ENCODE measurements around the gene ESPN.
A peak's percentile ranks its signal among the peaks of the same experiment; 100 is the strongest.
"Not testable (repeated sequence)": the region's sequence is repeated elsewhere in the genome, so short reads cannot be mapped to it uniquely, and the experiment has no call there.

Gene ESPN

GRCh38 chr1:6393400-6394187 is 31.0 kb upstream of the ESPN start, which contains the start of gene ACOT7:
ACOT7 (minus strand) TSS chr1:6393767; CDS start chr1:6393399, 368 bp downstream.
- POLR2A ChIA-PET: interaction anchor here (0.6 kb wide), 1 partner anchor 181 kb away, joined by 3 read pairs; no protein-coding TSS in a partner anchor
- CTCF ChIA-PET: interaction anchor here (1.0 to 6.4 kb wide), 11 partner anchors 9 to 153 kb away, joined by 3 to 52 read pairs (median 7); no protein-coding TSS in a partner anchor

GRCh38 chr1:6395130-6395529 is 29.4 kb upstream of the ESPN start:
- POLR2A ChIA-PET; H3K4me3 ChIP-seq (ENCODE audit: low read depth, low read length); DNase-seq (ENCODE audit: low read depth, low spot score): not testable (repeated sequence)
- CTCF ChIA-PET: interaction anchor here (1.0 to 6.4 kb wide), 5 partner anchors 8 to 148 kb away, joined by 3 to 52 read pairs (median 3); no protein-coding TSS in a partner anchor

More at GRCh38 chr1:6393400-6394187, 31.0 kb upstream of the ESPN start, which contains the start of gene ACOT7:
- TF ChIP-seq, protein P1, sequence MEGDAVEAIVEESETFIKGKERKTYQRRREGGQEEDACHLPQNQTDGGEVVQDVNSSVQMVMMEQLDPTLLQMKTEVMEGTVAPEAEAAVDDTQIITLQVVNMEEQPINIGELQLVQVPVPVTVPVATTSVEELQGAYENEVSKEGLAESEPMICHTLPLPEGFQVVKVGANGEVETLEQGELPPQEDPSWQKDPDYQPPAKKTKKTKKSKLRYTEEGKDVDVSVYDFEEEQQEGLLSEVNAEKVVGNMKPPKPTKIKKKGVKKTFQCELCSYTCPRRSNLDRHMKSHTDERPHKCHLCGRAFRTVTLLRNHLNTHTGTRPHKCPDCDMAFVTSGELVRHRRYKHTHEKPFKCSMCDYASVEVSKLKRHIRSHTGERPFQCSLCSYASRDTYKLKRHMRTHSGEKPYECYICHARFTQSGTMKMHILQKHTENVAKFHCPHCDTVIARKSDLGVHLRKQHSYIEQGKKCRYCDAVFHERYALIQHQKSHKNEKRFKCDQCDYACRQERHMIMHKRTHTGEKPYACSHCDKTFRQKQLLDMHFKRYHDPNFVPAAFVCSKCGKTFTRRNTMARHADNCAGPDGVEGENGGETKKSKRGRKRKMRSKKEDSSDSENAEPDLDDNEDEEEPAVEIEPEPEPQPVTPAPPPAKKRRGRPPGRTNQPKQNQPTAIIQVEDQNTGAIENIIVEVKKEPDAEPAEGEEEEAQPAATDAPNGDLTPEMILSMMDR (IDR thresholded peaks at IDR 0.05; ENCODE audit: insufficient read depth, low read length, missing control alignments): peak; percentile 35
- no peak for DNase-seq (ENCODE audit: low read depth, low spot score)
- H3K4me3 ChIP-seq (ENCODE audit: low read depth, low read length): peak within 1 kb of the TSS; percentile 67

- POLR2A ChIA-PET: not testable (repeated sequence)
- CTCF ChIA-PET: interaction anchor here (1.0 to 6.4 kb wide), 2 partner anchors 7 to 47 kb away, joined by 3 to 52 read pairs; no protein-coding TSS in a partner anchor
Observed at GRCh38 chr1:6395781-6396244, 28.8 kb upstream of the ESPN start.

GRCh38 chr1:6396998-6397397 is 27.6 kb upstream of the ESPN start:
- CTCF ChIA-PET: interaction anchor here (1.0 kb wide), 1 partner anchor 35 kb away, joined by 3 read pairs; no protein-coding TSS in a partner anchor
- no peak for DNase-seq (ENCODE audit: low read depth, low spot score)
- TF ChIP-seq, protein P1 (IDR thresholded peaks at IDR 0.05; ENCODE audit: insufficient read depth, low read length, missing control alignments): no peak
- POLR2A ChIA-PET: no interaction called here
- H3K4me3 ChIP-seq (ENCODE audit: low read depth, low read length): no peak overlapping the region

More at GRCh38 chr1:6395781-6396244, 28.8 kb upstream of the ESPN start:
- H3K4me3 ChIP-seq (ENCODE audit: low read depth, low read length); DNase-seq (ENCODE audit: low read depth, low spot score): not testable (repeated sequence)

GRCh38 chr1:6397844-6398441 is 26.6 kb upstream of the ESPN start:
- CTCF ChIA-PET: interaction anchor here (12.0 kb wide), 1 partner anchor 37 kb away, joined by 175 read pairs; no protein-coding TSS in a partner anchor
- POLR2A ChIA-PET: no interaction called here
- TF ChIP-seq, protein P1 (IDR thresholded peaks at IDR 0.05; ENCODE audit: insufficient read depth, low read length, missing control alignments): no peak
- no peak for DNase-seq (ENCODE audit: low read depth, low spot score)
- no peak overlapping the region for H3K4me3 ChIP-seq (ENCODE audit: low read depth, low read length)

GRCh38 chr1:6399294-6399693 is 25.3 kb upstream of the ESPN start:
- POLR2A ChIA-PET: no interaction called here
- H3K4me3 ChIP-seq (ENCODE audit: low read depth, low read length): no peak overlapping the region
- CTCF ChIA-PET: interaction anchor here (1.1 to 12.0 kb wide), 4 partner anchors 30 to 155 kb away, joined by 3 to 175 read pairs (median 4); no protein-coding TSS in a partner anchor
- no peak for DNase-seq (ENCODE audit: low read depth, low spot score)
- TF ChIP-seq, protein P1 (IDR thresholded peaks at IDR 0.05; ENCODE audit: insufficient read depth, low read length, missing control alignments): no peak

- POLR2A ChIA-PET: no interaction called here
- TF ChIP-seq, protein P1 (IDR thresholded peaks at IDR 0.05; ENCODE audit: insufficient read depth, low read length, missing control alignments): no peak
- CTCF ChIA-PET: interaction anchor here (0.7 to 12.0 kb wide), 8 partner anchors 8 to 245 kb away, joined by 3 to 175 read pairs (median 6); partner anchors contain the start of gene ACOT7
- H3K4me3 ChIP-seq (ENCODE audit: low read depth, low read length): no peak overlapping the region
- no peak for DNase-seq (ENCODE audit: low read depth, low spot score)
Observed at GRCh38 chr1:6401673-6402072, 22.9 kb upstream of the ESPN start.
